Muscle of leg (tissue), 11 donors: ENCODE results near the gene RFNG. TPM values are rescaled to one million over a fixed set of nuclear protein-coding genes. Genes with fewer than 3 reads are reported as not detected.

Source experiments
- DNase-seq: peaks from one replicate; pipeline ENCODE4 v3.0.0; 2013
- H3K27ac ChIP-seq: one replicate; pipeline ENCODE4 v1.5.1; 2013; ENCODE audit warnings: mild to moderate bottlenecking, low read length, control low read depth
- H3K27me3 ChIP-seq: one replicate; pipeline ENCODE4 v1.6.1; 2013; ENCODE audit warnings: low read length; ENCODE audit not compliant: control insufficient read depth, insufficient read depth
- H3K36me3 ChIP-seq: one replicate; pipeline ENCODE4 v1.6.1; 2013; ENCODE audit warnings: low read length; ENCODE audit not compliant: control insufficient read depth, insufficient read depth
- H3K4me1 ChIP-seq: one replicate; pipeline ENCODE4 v1.6.1; 2013; ENCODE audit warnings: low read length; ENCODE audit not compliant: control insufficient read depth, insufficient read depth
- H3K4me3 ChIP-seq: one replicate; pipeline ENCODE4 v1.5.1; 2013; ENCODE audit warnings: low read length, control low read depth
- H3K9me3 ChIP-seq: replicated peaks from 2 replicates; pipeline ENCODE4 v1.6.1; 2013; ENCODE audit warnings: low read depth, low read length; ENCODE audit not compliant: control insufficient read depth
- WGBS: methylation state at CpG from one replicate; pipeline ENCODE4 v1.1.5; 2013; ENCODE audit warnings: missing lambda C conversion rate; ENCODE audit not compliant: insufficient coverage; 5-methylcytosine and 5-hydroxymethylcytosine counted together
- polyA plus RNA-seq, 8 donors: library from polyadenylated mRNA; unstranded; fragments of 120-200 nt; gene quantifications; one replicate each; pipeline versions ENCODE4 v1.2.1 to v1.2.3, GENCODE V29; 2013; ENCODE audit warnings: inconsistent platforms in 1 of 8, low replicate concordance in 1 of 8; ENCODE audit not compliant: insufficient read length in 8 of 8, insufficient read depth in 1 of 8
- total RNA-seq: library from RNA; stranded (reverse); fragments of 120-200 nt; gene quantifications from one replicate; pipeline ENCODE4 v1.2.4, GENCODE V29; 2013

Gene RFNG
- total and polyA plus RNA-seq, 9 donors: 21.6 to 47.1 (median 31.5) TPM

- 73% methylated on average over 27 of the region's 30 CpGs for WGBS
- H3K4me3 ChIP-seq: no peak overlapping the region
- H3K4me1 ChIP-seq: peaks cover 40% of the 10 kb centered on the region
- H3K9me3 ChIP-seq: no peaks in the 10 kb centered on the region
- peaks cover 16% of the 10 kb centered on the region for H3K36me3 ChIP-seq
- H3K27ac ChIP-seq: no peak overlapping the region
- H3K27me3 ChIP-seq: no peaks in the 10 kb centered on the region
- no peak for DNase-seq
Measured at GRCh38 chr17:82007495-82008257, 43.9 kb downstream of the RFNG start.

GRCh38 chr17:82007228-82007494, 44.5 kb downstream of the RFNG start:
- no peak for DNase-seq
- peaks cover 34% of the 10 kb centered on the region for H3K4me1 ChIP-seq
- no peaks in the 10 kb centered on the region for H3K9me3 ChIP-seq
- H3K27ac ChIP-seq: no peak overlapping the region
- H3K4me3 ChIP-seq: no peak overlapping the region
- WGBS: 71% methylated on average over 6 of the region's 6 CpGs
- peaks cover 16% of the 10 kb centered on the region for H3K36me3 ChIP-seq
- no peaks in the 10 kb centered on the region for H3K27me3 ChIP-seq

GRCh38 chr17:82006468-82007227, 45.0 kb downstream of the RFNG start:
- Histone ChIP-seq H3K9me3 (no peaks in the 10 kb centered on the region), H3K36me3 (peaks cover 15% of the 10 kb centered on the region), H3K4me1 (peaks cover 35% of the 10 kb centered on the region), H3K4me3 (no peak overlapping the region), H3K27ac (no peak overlapping the region), H3K27me3 (no peaks in the 10 kb centered on the region)
- no peak for DNase-seq
- WGBS: 79% methylated on average over 12 of the region's 24 CpGs

GRCh38 chr17:82005701-82006348, 45.8 kb downstream of the RFNG start:
- 82% methylated on average over 24 of the region's 30 CpGs for WGBS
- Histone ChIP-seq H3K27ac (no peak overlapping the region), H3K36me3 (peaks cover 13% of the 10 kb centered on the region)

GRCh38 chr17:82004517-82005455, 46.8 kb downstream of the RFNG start:
- Histone ChIP-seq H3K4me3 (no peak overlapping the region), H3K27ac (no peak overlapping the region)

More at GRCh38 chr17:82005701-82006348, 45.8 kb downstream of the RFNG start:
- Histone ChIP-seq H3K4me1 (peaks cover 43% of the 10 kb centered on the region), H3K27me3 (no peaks in the 10 kb centered on the region), H3K9me3 (no peaks in the 10 kb centered on the region), H3K4me3 (no peak overlapping the region)
- DNase-seq: no peak

GRCh38 chr17:82003411-82004381, 47.9 kb downstream of the RFNG start:
- peaks cover 7% of the 10 kb centered on the region for H3K36me3 ChIP-seq
- peaks cover 58% of the 10 kb centered on the region for H3K4me1 ChIP-seq
- H3K9me3 ChIP-seq: no peaks in the 10 kb centered on the region
- peak overlapping the region; percentile 20 for H3K27ac ChIP-seq
- peak; percentile 75 for DNase-seq
- WGBS: 49% methylated on average over 39 of the region's 53 CpGs
- no peaks in the 10 kb centered on the region for H3K27me3 ChIP-seq
- H3K4me3 ChIP-seq: no peak overlapping the region

More at GRCh38 chr17:82004517-82005455, 46.8 kb downstream of the RFNG start:
- Histone ChIP-seq H3K36me3 (peaks cover 13% of the 10 kb centered on the region), H3K9me3 (no peaks in the 10 kb centered on the region), H3K4me1 (peaks cover 54% of the 10 kb centered on the region), H3K27me3 (no peaks in the 10 kb centered on the region)
- 79% methylated on average over 40 of the region's 41 CpGs for WGBS
- DNase-seq: no peak

GRCh38 chr17:82001571-82002056, 50.0 kb downstream of the RFNG start:
- no peak overlapping the region for H3K4me3 ChIP-seq
- H3K9me3 ChIP-seq: no peaks in the 10 kb centered on the region
- H3K4me1 ChIP-seq: peaks cover 49% of the 10 kb centered on the region
- H3K27me3 ChIP-seq: no peaks in the 10 kb centered on the region
- no peak overlapping the region for H3K27ac ChIP-seq
- DNase-seq: no peak
- H3K36me3 ChIP-seq: peaks cover 10% of the 10 kb centered on the region
- WGBS: 65% methylated on average over 15 of the region's 17 CpGs

GRCh38 chr17:82000803-82001570, 50.6 kb downstream of the RFNG start:
- Histone ChIP-seq H3K27ac (no peak overlapping the region), H3K36me3 (peaks cover 15% of the 10 kb centered on the region), H3K27me3 (no peaks in the 10 kb centered on the region), H3K4me3 (no peak overlapping the region), H3K4me1 (peaks cover 43% of the 10 kb centered on the region), H3K9me3 (no peaks in the 10 kb centered on the region)
- WGBS: 63% methylated on average over 30 of the region's 32 CpGs
- peak; percentile 63 for DNase-seq
